OCI-LY1 (cell line): ENCODE results near the gene ACTRT2.

Experiments
- H2AFZ ChIP-seq: fragments of 200-600 bp; sonication (generic), shearing (Covaris generic); 2 replicates; pipeline ENCODE4 v1.6.0; 2014; ENCODE audit warnings: antibody characterized with exemption, mild to moderate bottlenecking, low read length
- H3F3A ChIP-seq: fragments of 200-600 bp; sonication (generic), shearing (Covaris generic); 2 replicates; pipeline ENCODE4 v1.6.0; 2014; ENCODE audit warnings: mild to moderate bottlenecking, antibody characterized with exemption, low read length, moderate library complexity; ENCODE audit not compliant: insufficient read depth
- H3K27ac ChIP-seq: fragments of 200-600 bp; sonication (generic); 2 replicates; pipeline ENCODE4 v1.5.1; 2014; ENCODE audit warnings: low read length, mixed run types, mild to moderate bottlenecking, low read depth; ENCODE audit not compliant: poor library complexity, severe bottlenecking
- H3K27me3 ChIP-seq: fragments of 200-600 bp; sonication (generic); 2 replicates; pipeline ENCODE4 v1.6.0; 2014; ENCODE audit warnings: antibody characterized with exemption, mild to moderate bottlenecking, low read length, moderate library complexity; ENCODE audit not compliant: insufficient read depth
- H3K36me3 ChIP-seq: fragments of 200-600 bp; sonication (generic); 2 replicates; pipeline ENCODE4 v1.6.1; 2014; ENCODE audit warnings: mild to moderate bottlenecking, antibody characterized with exemption, low read length, moderate library complexity, mixed read lengths; ENCODE audit not compliant: insufficient read depth
- H3K4me1 ChIP-seq: fragments of 200-600 bp; sonication (generic); 2 replicates; pipeline ENCODE4 v1.5.1; 2014; ENCODE audit warnings: mild to moderate bottlenecking, low read length, moderate library complexity; ENCODE audit not compliant: insufficient read depth, severe bottlenecking
- H3K4me2 ChIP-seq: fragments of 200-600 bp; sonication (generic), shearing (Covaris generic); 2 replicates; pipeline ENCODE4 v1.6.1; 2014; ENCODE audit warnings: low read length
- H3K4me3 ChIP-seq: fragments of 200-600 bp; sonication (generic); 2 replicates; pipeline ENCODE4 v1.5.1; 2014; ENCODE audit warnings: low read length, low read depth, mild to moderate bottlenecking, mixed read lengths; ENCODE audit not compliant: poor library complexity, severe bottlenecking
- H3K79me2 ChIP-seq: fragments of 200-600 bp; shearing (Covaris generic); 2 replicates; pipeline ENCODE4 v1.6.1; 2016; ENCODE audit warnings: mixed run types, low read length, mixed read lengths; ENCODE audit not compliant: insufficient read depth
- H3K9ac ChIP-seq: fragments of 200-600 bp; sonication (generic), shearing (Covaris generic); 2 replicates; pipeline ENCODE4 v1.6.1; 2014; ENCODE audit warnings: mild to moderate bottlenecking, low read length, mixed read lengths
- H3K9me2 ChIP-seq: fragments of 200-600 bp; sonication (generic), shearing (Covaris generic); 2 replicates; pipeline ENCODE4 v1.6.1; 2014; ENCODE audit warnings: low read depth, mild to moderate bottlenecking, low read length, mixed read lengths
- H3K9me3 ChIP-seq: fragments of 200-600 bp; shearing (Covaris generic); 2 replicates; pipeline ENCODE4 v1.6.1; 2014; ENCODE audit warnings: low read length, mixed read lengths
- H4K20me1 ChIP-seq: fragments of 200-600 bp; sonication (generic), shearing (Covaris generic); 2 replicates; pipeline ENCODE4 v1.6.0; 2016; ENCODE audit warnings: mild to moderate bottlenecking, low read length; ENCODE audit not compliant: insufficient read depth
- CTCF ChIP-seq: fragments of 200-600 bp; sonication (generic), shearing (Covaris generic); IDR thresholded peaks from 2 replicates; pipeline ENCODE4 v1.5.1; 2017; ENCODE audit warnings: mild to moderate bottlenecking, antibody characterized with exemption, low read length, moderate library complexity, mixed read lengths
- EZH2 ChIP-seq: fragments of 200-600 bp; sonication (generic), shearing (Covaris generic); IDR thresholded peaks from 2 replicates; pipeline ENCODE4 v1.8.0; 2017; ENCODE audit warnings: borderline replicate concordance, mixed run types, mild to moderate bottlenecking, antibody characterized with exemption, low read length, moderate library complexity, mixed read lengths

The ACTRT2 gene

DNA sequence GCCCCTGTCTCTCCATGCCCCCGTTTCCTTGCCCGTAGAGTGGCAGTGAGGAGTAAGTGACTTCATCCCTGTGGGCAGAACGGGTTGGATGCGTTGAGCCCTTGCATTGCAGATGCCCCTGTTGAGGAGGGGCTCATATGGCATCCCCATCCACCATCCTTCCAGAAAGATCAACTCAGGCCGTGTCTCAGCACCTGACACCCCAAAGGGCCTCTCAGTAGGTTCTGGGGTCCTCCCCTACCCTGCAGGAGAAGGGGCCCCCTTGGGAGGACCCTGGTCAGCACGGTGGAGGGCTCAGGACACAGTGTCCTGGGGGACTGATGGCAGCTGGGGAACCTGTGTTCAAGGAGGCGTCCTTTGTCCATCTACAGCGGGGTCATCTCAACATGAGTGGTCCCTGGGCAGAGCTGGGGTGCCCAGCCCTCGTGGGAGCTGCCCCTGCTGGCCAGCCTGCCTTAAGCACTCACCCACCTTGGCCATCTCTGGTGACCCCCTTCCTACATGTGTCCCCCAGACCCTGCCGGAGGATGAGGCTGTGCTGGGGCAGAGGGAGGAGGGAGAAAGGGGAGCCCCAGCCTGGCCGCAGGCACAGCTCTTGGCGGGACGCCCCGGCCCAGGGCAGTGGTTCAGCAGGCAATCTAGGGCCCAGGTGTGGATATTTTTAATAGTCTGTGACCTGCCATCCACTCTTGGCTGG, 48.2 kb upstream of the ACTRT2 start:
- Histone ChIP-seq H3K9me3 (no peaks in the 10 kb centered on the region), H4K20me1 (no peaks in the 10 kb centered on the region), H3K36me3 (no peaks in the 10 kb centered on the region), H3K79me2 (no peaks in the 10 kb centered on the region), H2AFZ (no peak overlapping the region), H3K4me2 (no peak overlapping the region), H3K27me3 (no peaks in the 10 kb centered on the region), H3K9ac (no peak overlapping the region), H3K27ac (no peak overlapping the region), H3K9me2 (no peaks in the 10 kb centered on the region), H3K4me1 (no peaks in the 10 kb centered on the region), H3K4me3 (no peak overlapping the region), H3F3A (no peaks in the 10 kb centered on the region)
- TF ChIP-seq EZH2 (no peak), CTCF (no peak)

DNA sequence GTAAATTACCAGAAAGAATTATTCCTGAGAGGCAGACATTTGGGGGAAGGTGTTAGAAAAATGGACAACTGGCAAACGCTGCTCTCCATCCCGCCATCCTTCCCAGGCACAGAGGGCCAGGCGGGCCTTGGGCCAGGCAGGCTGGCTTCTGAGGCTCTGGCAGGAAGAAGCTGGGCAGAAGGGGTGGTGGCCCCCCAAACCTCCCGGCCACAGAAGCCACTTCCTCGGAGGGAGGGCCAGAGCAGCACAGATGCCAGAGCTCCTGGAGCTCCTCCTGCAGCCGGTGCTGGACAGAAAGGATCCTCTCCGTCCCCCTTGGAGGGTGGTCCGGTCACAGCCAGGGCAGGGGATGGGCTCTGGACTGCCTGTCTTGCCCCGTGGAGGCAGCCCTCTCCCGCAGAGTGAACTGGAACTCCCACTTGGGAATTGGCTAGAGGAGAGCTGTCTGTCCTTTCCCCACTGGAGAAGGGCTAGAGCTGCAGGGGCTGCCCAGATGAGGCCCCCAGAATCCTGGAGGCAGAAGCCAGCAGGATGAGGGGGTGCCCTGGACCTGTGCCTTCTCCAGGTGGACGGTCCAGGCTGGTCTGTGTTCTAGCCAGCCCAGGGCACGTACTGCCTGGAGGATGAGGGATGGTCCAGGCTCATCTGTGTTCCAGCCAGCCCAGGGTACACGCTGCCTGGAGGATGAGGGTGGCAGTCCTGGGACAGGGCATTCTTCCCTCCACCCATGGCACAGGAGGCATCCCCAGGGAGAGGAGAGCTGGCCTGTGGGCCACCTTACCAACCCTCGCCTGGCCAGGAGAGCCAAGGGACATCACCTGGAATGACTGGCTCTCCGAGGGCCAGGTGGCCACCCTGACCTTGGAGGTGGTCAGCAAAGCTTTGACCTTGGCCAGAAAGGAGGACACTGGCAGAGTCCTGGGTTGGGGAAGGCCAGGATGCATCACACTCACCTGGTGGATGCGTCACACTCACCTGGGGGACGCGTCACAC, 47.4 kb upstream of the ACTRT2 start:
- H4K20me1 ChIP-seq, result no peaks in the 10 kb centered on the region
- H3K79me2 ChIP-seq, result no peaks in the 10 kb centered on the region
- H3F3A ChIP-seq, result no peaks in the 10 kb centered on the region
- no peak overlapping the region for H3K9ac ChIP-seq
- H3K4me3 ChIP-seq, result no peak overlapping the region
- H3K9me2 ChIP-seq, result no peaks in the 10 kb centered on the region
- no peaks in the 10 kb centered on the region for H3K36me3 ChIP-seq
- no peaks in the 10 kb centered on the region for H3K9me3 ChIP-seq
- no peak for TF ChIP-seq CTCF
- no peak for TF ChIP-seq EZH2
- H3K4me1 ChIP-seq, result no peaks in the 10 kb centered on the region
- no peak overlapping the region for H2AFZ ChIP-seq
- no peak overlapping the region for H3K4me2 ChIP-seq
- H3K27me3 ChIP-seq, result no peaks in the 10 kb centered on the region
- H3K27ac ChIP-seq, result no peak overlapping the region

DNA sequence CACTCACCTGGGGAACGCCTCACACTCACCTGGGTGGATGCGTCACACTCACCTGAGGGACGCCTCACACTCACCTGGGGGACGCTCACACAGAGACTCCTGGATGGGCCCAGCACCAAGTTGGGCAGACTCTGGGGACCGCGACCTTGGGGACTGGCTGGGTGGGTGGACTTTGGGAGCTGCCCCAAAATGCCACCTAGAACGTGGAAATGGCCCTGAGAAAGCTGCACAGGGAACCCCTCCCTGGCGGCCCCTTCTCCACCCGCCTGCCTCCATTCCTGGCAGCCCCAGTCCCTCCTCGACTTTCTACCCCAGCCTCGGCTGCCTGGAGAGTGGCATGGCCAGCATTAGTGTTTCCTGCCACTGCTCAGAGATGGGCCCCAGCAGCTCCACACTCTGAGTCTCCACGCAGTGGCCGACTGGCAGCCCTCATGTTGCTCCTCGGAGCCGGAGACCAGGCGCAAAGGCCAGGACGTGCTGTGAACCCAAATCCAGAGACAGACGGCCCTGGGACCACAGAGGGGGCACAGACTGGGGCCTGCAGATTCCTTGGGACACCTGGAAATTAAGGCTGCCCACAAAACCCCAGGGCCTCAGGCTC, 46.5 kb upstream of the ACTRT2 start:
- no peaks in the 10 kb centered on the region for H3K27me3 ChIP-seq
- no peaks in the 10 kb centered on the region for H3K9me2 ChIP-seq
- H2AFZ ChIP-seq, result no peak overlapping the region
- no peaks in the 10 kb centered on the region for H3K4me1 ChIP-seq
- H3K9me3 ChIP-seq, result no peaks in the 10 kb centered on the region
- no peak overlapping the region for H3K4me2 ChIP-seq
- no peaks in the 10 kb centered on the region for H3F3A ChIP-seq
- H3K36me3 ChIP-seq, result no peaks in the 10 kb centered on the region
- H3K9ac ChIP-seq, result no peak overlapping the region
- no peak overlapping the region for H3K4me3 ChIP-seq
- no peak overlapping the region for H3K27ac ChIP-seq
- no peaks in the 10 kb centered on the region for H4K20me1 ChIP-seq
- H3K79me2 ChIP-seq, result no peaks in the 10 kb centered on the region
- no peak for TF ChIP-seq EZH2
- no peak for TF ChIP-seq CTCF
